ENCODE data around the gene CLDN22.

CLDN22 gene

DNA sequence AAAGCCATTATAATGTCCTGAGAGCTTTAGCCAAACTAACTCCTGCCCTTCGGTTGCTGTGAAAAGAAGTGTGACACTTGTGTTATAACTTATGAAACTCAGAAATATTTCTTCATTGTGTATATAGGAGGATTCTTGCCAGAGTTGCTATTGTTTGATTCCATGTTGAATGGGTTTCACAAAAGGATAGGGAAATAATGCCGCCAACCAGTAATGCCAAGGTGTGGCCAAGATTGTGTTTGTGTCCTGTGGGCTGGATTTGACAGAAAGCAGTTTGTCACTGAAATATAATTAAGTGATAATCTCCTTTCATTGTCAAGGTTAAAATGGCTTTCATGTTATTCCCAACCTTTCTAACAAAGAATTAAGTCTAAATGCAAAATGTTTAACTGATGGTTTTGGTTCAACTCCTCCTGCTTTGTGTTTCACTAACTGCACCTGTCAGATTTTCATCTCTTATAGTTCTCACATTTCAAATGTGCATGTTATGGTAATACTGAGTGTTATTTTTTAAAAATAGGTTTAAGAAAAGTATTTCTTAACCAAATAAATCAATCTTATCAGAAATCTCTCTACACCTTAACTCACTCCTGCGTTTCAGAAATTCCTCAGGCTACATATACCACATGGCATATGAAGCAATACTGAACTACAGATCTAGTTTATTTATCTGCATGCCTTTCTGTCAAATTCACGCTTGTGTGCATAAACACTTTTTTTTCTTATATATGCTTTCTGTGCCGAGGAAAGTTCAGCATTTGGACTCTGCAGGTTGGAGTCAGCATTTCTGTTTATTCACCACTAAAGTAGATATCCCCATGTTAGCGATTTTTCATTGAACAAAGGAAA, at the start of gene CLDN22:
Gene CLDN22 (minus strand): TSS at position 66 of the 849 bp plus-strand sequence. CDS start 58 bp downstream, at position 8.
- TF ChIP-seq CTCF (IDR thresholded peaks at IDR 0.05; ENCODE audit: low read depth, low read length), result no peak
- no peak for DNase-seq (ENCODE audit: extremely low read depth, low read depth)

DNA sequence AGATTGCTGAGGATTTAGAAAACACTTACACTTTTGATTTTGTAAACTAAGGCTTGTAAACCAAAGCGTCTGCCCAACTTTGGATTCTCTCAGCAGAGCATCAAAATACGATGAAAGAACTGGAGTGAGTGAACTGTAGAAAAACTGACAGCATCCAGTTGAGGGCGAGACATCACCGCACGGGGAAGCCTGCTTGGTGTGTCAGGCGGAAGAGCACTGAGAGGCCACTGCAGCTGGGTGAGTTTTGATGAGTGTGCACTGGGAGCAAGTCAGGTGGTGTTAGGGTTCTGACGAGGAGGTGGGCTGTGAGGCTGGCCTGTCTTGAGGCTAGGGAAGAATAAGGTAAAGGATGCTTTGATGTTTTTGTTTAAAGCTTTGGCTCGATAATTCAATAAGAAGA, 49.0 kb upstream of the CLDN22 start:
- no peak for DNase-seq (ENCODE audit: extremely low read depth, low read depth)
- no peak for TF ChIP-seq CTCF (IDR thresholded peaks at IDR 0.05; ENCODE audit: low read depth, low read length)

DNA sequence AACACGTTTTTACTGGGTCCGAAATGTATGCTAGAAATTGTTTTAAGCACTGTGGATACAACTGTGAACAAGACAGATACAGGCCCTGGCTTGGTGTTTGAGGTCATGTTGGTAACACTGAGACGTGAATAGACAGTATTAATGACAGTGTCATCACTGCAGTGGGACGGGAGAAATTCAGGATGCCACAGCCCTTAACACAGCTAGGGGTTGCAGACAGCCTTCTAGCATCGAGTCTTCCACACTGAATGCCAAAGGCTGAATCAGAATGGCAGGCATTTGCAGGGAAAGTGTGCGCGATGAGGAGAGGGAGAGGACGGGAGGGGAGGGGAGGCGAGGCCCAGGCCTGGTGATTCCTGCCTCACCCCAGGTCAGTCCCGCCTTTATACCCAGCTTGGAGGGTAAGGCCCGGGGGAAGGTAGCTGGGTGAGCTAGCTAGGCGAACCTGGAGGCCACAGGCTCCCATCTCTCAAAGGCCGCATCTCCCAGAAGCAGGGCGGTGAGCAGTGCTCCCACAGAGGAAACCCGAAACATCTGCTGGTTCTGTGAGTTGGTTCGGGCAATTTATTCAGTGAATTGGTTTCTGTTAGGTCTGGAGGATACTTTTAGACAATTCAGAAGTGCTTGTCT, 46.2 kb upstream of the CLDN22 start:
- DNase-seq (ENCODE audit: extremely low read depth, low read depth), result no peak
- TF ChIP-seq CTCF (IDR thresholded peaks at IDR 0.05; ENCODE audit: low read depth, low read length), result no peak

DNA sequence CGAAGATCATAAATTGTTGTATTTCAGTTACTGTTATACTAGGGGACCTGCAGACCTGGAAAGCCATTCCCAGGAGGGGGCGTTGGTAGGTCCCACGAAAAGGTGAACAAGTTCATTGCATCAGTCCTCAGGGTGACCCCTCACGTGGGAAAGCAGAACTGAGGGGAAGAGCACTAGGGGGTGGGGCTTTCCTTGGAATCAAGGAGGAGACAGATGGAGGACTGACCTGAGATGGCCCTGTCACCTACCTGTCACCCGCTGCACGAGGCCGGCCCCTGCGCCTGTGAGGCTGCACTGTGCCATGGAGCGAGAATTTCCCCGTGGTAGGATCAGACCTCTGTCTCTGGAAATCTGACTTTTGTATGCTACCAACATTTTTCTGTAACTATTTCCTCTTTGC, 43.9 kb upstream of the CLDN22 start:
- DNase-seq (ENCODE audit: extremely low read depth, low read depth), result no peak
- TF ChIP-seq CTCF (IDR thresholded peaks at IDR 0.05; ENCODE audit: low read depth, low read length), result no peak

- no peak; the same call in 1 of the 2 replicates for TF ChIP-seq CTCF (IDR thresholded peaks at IDR 0.05; ENCODE audit: low read depth, low read length)
- DNase-seq (ENCODE audit: extremely low read depth, low read depth), result no peak
These were observed 43.0 kb upstream of the CLDN22 start for GRCh38 chr4:183362916-183363542.

GRCh38 chr4:183362036-183362435, 42.0 kb upstream of the CLDN22 start:
- no peak for DNase-seq (ENCODE audit: extremely low read depth, low read depth)
- TF ChIP-seq CTCF (IDR thresholded peaks at IDR 0.05; ENCODE audit: low read depth, low read length), result no peak
